H54 (cell line): ENCODE measurements around the gene TRAF2.
"Not testable (repeated sequence)": the region's sequence is repeated elsewhere in the genome, so short reads cannot be mapped to it uniquely, and the experiment has no call there.

Experiments
- DNase-seq: peaks from one replicate; pipeline ENCODE4 v3.0.0; 2011; ENCODE audit warnings: low spot score, mixed read lengths; ENCODE audit not compliant: insufficient read length
- FAIRE-seq: peaks from 3 replicates; lab custom pipeline; 2011; peaks lifted over from hg19 to GRCh38; lab: Jason Lieb, UNC
- POLR2A ChIP-seq: IDR thresholded peaks from 2 replicates; pipeline ENCODE4 v1.6.1; 2011; ENCODE audit warnings: low read depth, mild to moderate bottlenecking, low read length

The TRAF2 gene

DNA sequence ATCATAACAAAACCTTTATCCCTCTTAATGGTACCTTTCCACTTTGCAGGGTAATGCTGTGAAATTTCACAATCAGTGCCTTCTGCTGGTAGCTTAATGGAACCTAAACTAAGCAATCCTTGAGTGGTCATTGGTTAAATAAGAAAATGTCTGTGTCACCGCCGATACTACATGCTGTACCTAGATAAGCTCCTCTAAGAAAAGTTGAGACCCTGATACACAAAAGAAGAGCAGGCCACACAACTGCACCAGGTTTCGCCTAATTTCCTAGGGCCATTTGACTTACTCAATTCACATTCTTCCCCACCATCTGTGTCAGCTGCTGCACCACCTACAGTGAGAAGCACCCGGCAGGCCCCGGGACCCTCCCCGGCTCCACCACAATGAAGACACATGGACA, 11.2 kb upstream of the TRAF2 start:
- DNase-seq (no peak), FAIRE-seq (no peak)
- TF ChIP-seq POLR2A, result no peak

DNA sequence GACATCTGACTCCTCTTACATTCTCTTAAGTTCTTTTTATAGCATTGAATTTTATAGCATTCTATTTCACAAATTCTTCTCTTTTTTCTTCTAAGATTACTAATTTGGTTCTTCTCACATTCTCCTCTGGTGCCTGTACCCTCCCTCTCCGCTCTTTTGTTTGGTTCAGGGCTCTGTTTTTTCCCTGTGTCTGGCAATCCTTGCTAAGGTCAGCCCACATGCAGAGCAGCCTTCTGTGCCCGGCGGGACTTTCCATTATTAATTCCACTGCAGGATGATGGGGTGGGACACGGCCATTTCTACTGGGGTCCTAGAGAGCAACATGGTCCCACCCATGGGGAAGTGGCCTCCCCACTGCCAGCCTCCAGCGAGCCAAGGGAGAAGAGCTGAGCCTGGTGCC, 9.8 kb upstream of the TRAF2 start:
- no peak for TF ChIP-seq POLR2A
- FAIRE-seq, result no peak

DNA sequence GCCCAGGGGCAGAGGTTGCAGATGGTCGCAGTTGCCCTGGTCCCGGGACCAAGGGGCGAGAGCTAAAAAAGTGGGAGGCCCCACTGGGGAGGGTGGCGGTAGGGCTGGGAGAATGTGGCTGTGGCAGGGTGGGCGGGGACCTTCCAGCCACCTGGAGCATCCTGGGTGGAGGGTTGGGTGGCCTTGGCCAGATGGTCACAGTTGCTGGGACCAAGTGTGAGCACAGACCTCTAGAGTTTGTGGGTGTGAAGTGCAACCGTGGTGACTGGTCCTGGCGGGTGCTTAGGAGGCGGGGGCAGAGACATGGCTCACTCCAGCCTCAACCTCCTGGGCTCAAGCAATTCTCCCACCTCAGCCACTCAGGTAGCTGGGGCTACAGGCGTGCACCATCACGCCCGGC, 5.7 kb upstream of the TRAF2 start:
- DNase-seq, result no peak
- no peak for FAIRE-seq
- TF ChIP-seq POLR2A, result no peak

More for the DNA sequence above, 9.8 kb upstream of the TRAF2 start:
- DNase-seq, result no peak

DNA sequence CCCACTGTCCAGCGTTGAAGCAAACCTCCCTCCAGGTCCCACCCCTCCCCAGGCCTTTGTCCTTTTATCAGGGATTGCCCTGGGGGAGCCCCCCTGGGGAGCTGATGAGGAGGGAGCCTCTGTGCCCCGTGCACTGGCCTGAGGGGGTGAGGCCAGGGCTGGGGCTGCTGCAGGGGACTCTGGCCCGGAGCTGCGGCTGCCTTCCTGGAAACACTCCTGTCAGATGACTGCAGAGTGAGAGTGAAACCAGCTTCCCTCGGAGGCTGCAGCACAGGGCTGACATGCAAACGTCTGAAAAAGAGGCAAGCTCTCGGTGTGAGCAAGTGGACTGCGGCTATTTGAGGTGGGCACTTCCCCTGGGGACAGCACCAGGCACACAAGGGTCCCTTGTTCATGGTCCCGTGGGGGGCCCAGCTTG, 4.6 kb upstream of the TRAF2 start:
- TF ChIP-seq POLR2A, result no peak; the same call in 1 of the 2 replicates
- DNase-seq (peak; percentile 80), FAIRE-seq (no peak)

DNA sequence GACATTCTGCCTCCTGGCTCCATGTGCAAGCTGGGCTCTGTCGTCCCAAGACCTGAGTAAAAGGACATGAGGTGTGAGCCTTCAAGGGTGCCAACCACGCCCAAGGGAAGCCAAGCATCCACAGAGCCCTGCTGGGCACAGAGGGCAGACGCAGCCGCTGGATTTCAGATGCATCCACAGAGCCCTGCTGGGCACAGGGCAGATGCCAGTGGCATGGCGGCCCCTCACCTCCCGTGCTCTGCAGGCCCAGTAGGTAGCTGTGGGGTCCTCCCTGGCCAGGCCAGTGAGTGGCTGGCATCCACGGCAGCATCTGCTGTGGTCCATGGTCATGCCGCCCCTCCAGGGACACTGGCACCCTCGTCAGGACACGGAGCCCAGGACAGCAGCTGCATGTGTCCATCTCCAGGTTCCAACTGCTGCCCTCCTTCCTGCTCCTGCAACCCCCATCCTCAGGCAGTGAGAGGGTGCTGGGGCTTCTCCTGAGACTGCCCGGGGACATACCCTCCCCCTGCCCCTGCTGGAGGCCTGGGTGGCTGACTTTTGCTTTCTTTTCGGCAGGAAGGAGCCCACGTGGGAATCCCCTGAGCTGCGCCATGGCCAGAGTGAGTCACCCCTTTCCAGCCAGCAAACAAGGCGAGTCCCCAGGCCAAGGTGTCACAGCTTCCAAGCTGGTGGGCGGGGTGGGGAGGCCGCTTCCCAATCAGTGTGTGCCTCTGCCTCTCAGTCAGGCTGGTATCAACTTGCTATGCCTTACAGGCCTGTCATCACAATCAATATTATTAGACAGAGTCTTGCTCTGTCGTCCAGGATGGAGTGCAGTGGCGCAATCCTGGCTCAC, 4.0 kb upstream of the TRAF2 start:
- peak; percentile 90 for FAIRE-seq
- DNase-seq, result peak; percentile 100
- no peak for TF ChIP-seq POLR2A

DNA sequence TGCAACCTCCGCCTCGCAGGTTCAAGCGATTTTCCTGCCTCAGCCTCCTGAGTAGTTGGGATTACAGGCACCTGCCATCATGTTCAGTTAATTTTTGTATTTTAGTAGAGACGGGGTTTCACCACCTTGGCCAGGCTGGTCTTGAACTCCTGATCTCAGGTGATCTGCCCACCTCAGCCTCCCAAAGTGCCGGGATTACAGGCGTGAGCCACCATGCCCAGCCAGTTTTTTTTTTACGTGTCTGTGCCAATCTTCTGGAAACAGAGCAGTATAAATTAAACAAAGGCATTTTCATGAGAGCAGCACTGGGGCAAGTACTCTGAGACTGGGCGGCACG, 3.4 kb upstream of the TRAF2 start:
- DNase-seq, FAIRE-seq: not testable (repeated sequence)

DNA sequence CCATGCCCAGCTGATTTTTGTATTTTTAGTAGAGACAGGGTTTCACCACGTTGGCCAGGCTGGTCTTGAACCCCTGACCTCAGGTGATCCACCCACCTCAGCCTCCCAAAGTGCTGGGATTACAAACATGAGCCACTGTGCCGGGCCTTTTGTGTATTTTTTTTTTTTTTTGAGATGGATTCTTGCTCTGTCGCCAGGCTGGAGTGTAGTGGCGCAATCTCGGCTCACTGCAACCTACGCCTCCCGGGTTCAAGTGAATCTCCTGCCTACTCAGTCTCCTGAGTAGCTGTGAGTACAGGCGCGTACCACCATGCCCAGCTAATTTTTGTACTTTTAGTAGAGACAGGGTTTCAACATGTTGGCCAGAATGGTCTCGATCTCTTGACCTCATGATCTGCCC, 2.6 kb upstream of the TRAF2 start:
- FAIRE-seq, result not testable (repeated sequence)

DNA sequence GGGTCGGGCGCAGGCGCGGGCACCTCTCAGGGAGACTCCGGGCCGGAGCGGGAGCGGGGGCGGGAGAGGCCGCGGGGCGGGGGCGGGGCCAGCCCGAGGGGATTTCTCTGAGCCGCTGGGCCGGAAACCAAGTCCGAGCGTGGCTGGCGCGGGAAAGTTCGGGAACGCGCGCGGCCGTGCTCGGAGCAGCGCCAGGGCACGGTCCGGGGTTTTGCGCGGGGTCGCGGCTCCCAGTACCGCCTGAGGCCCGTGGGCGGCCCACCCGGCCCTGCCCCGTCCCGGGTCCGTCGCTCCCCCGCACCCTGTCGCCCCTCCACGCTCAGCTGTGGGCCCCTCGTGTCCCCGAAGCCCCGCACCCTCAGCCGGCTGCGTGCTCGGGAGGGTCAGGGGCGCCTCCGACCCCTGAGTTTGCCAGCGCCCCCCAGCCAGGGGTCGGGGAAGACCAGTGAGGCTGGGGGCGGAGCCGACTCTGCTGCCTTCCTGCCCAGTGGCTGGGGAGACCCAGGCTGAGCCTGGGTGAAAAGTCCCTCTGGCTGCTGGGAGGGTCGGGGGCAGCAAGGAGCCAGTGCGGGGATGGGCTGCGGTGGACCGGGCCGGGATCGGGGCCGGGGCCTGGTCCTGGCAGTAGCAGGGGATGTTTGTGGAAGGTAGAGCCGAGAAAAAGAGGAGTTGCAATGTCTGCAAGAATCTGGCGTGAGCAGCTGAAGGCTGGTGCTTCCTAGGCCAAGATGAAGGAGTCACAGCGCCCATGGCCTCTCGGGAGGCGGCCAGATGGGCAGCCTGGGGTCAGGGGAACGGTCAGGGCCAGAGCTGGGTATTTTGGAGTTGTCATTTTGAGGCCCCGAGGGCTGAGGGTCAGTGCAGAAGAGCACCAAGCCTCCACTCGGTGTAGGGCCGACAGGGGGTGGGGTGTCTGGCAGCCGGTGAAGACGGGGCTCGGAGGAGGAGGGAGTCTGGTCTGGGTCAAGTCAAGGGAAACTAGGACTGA, 588 bp downstream of the TRAF2 start:
- DNase-seq (peak; percentile 93), FAIRE-seq (no peak)
- TF ChIP-seq POLR2A, result peak; percentile 8; the same call in 1 of the 2 replicates

More for the DNA sequence above, 2.6 kb upstream of the TRAF2 start:
- not testable (repeated sequence) for DNase-seq

DNA sequence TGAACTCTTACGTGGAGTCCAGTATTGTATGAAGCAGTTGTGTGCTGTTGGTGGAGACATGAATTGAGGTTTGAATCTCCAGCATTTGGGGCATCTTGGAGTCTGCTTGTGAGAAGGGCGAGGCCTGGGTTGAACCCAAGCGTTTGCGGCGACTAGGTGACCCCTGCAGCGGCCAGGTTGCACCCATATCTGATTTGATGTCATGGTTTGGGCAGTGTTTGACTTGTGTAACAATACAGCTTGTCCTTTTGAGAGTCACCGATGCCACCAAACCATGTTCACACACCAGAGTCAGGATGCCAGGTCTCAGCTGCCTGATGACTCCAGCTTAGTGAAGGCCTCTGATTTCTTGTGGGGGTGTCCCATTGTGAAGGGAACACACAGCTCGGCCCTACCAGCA, 2.1 kb downstream of the TRAF2 start:
- TF ChIP-seq POLR2A, result no peak
- DNase-seq (no peak), FAIRE-seq (no peak)

DNA sequence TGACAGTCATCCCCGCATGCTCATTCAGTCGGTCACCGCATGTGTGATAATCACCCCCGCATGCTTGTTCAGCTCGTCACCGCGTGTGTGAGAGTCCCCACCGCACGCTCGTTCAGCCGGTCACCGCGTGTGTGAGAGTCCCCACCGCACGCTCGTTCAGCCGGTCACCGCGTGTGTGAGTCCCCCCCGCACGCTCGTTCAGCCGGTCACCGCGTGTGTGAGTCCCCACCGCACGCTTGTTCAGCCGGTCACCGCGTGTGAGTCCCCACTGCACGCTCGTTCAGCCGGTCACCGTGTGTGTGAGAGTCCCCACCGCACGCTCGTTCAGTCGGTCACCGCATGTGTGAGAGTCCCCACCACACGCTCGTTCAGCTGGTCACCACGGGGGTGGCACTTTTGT, 3.5 kb downstream of the TRAF2 start:
- no peak for TF ChIP-seq POLR2A
- FAIRE-seq, result no peak
- DNase-seq, result no peak

DNA sequence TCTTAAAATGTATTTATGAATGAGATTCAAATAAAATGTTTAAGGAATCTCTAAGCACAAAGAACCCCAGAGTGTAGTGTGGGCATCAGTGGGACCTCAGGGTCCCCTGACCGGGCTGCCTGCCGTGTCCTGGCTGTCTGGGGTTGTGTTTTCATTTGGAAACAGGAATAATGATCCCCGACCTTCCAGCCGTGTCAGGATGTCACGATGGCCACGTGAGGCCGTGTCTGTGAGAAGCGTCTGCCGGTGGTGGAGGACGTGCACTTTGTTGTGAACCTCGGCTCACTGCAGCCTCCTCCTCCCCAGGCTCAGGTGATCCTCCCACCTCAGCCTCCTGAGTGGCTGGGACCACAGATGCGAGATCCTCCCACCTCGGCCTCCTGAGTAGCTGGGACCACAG, 4.3 kb downstream of the TRAF2 start:
- FAIRE-seq (no peak), DNase-seq (no peak)
- TF ChIP-seq POLR2A, result no peak

DNA sequence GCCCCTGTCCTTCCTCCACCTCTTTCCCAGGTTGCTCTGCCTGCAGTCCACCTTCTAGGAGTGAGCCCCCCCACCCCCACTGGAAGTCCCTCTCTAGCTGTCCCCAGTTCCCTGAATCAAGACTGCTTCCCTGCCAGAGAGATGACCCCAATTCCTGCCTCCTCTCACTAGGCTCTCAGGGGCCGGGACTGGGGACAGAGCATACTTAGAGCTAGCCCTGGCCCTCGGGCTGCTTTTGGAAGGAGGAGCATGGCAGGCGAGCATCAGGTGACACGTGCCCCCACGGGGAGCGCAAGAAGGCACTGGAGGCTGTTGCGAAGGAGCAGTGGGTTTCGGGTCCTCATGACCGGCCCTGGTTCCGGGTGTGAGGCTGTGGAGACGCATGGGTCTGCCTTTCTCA, 9.7 kb downstream of the TRAF2 start:
- FAIRE-seq (no peak), DNase-seq (no peak)
- TF ChIP-seq POLR2A, result no peak

DNA sequence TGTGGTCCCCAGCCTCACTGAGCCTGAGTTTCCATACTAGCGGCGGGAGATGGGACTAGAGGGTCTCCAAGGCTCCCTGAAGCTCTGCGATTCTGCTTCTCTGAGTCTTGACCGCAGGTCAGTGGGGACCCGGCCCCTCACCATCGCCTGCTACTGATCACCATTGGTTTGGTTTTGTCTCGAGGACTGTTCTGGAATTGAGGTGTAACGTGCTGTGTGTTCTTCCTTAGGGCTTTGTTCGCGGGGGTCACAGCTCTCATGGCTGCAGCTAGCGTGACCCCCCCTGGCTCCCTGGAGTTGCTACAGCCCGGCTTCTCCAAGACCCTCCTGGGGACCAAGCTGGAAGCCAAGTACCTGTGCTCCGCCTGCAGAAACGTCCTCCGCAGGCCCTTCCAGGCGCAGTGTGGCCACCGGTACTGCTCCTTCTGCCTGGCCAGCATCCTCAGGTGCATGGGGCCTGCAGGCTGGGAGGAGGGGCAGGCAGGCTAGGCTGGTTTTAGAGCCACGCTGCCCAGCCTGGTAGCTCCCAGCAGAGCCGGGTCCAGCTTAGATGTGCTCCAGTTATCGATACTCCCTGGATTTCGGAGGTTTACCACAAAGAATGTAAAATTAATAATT, 12.3 kb downstream of the TRAF2 start:
- no peak for FAIRE-seq
- TF ChIP-seq POLR2A, result no peak
- no peak for DNase-seq

DNA sequence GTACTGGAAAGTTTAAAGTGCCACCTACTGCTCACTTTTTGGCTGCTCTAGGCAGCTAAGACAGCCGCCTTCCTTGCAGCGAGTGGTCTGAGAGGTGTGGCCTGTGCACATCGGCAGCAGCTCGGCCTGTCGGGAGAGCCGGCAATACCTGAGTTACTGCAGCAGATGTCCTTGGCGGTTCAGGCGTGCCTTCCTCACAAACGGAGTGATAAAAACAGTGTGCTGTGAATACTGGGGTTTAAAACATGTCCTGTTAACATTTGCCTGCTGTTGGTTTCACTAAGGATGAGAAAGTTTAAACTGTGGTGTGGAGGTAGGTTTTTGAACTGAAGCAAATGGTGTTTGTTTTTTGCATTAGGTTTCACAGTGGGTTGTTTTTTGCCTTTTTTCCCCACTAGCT, 12.9 kb downstream of the TRAF2 start:
- no peak for DNase-seq

More for the DNA sequence above, 12.9 kb downstream of the TRAF2 start:
- FAIRE-seq, result no peak
- no peak for TF ChIP-seq POLR2A
